GM12891 (cell line): ENCODE data around the gene IQGAP2.

Experiments used
- PAX5 ChIP-seq: IDR thresholded peaks from 2 replicates; pipeline ENCODE4 v1.6.1; 2011; ENCODE audit warnings: low read length, moderate library complexity, mild to moderate bottlenecking; ENCODE audit not compliant: insufficient read depth, severe bottlenecking
- POLR2A ChIP-seq: IDR thresholded peaks from 2 replicates; pipeline ENCODE4 v1.6.1; 2011; ENCODE audit warnings: low read depth, low read length, control low read depth
- POLR2AphosphoS5 ChIP-seq: IDR thresholded peaks from 2 replicates; pipeline ENCODE4 v1.6.1; 2011; ENCODE audit warnings: low read depth, low read length, control low read depth
- SPI1 ChIP-seq: IDR thresholded peaks from 2 replicates; pipeline ENCODE4 v1.6.1; 2011; ENCODE audit warnings: low read depth, low read length, control low read depth
- TAF1 ChIP-seq: IDR thresholded peaks from 2 replicates; pipeline ENCODE4 v1.6.1; 2011; ENCODE audit warnings: low read depth, low read length, control low read depth

GRCh38 chr5:76383126-76383832 is 19.8 kb upstream of the IQGAP2 start:
- TF ChIP-seq SPI1 = no peak
- no peak for TF ChIP-seq PAX5
- TF ChIP-seq POLR2AphosphoS5 = no peak
- no peak for TF ChIP-seq POLR2A
- TF ChIP-seq TAF1 = no peak
